Measurements from ENCODE around the gene NTRK1.

The NTRK1 gene

GRCh38 chr1:156896490-156897033 lies 35.9 kb downstream of the NTRK1 start:
- no peak for DNase-seq

GRCh38 chr1:156897078-156897825 lies 36.6 kb downstream of the NTRK1 start:
- DNase-seq = no peak

- no peak for DNase-seq
Observed at GRCh38 chr1:156898161-156898566, 37.5 kb downstream of the NTRK1 start.

- no peak for DNase-seq
Observed at GRCh38 chr1:156898971-156899664, 38.5 kb downstream of the NTRK1 start.

GRCh38 chr1:156899956-156900718 lies 39.5 kb downstream of the NTRK1 start:
- DNase-seq = no peak

GRCh38 chr1:156900896-156901589 lies 40.4 kb downstream of the NTRK1 start:
- DNase-seq = no peak

- no peak for DNase-seq
Observed at GRCh38 chr1:156901590-156901900, 40.9 kb downstream of the NTRK1 start.

- no peak for DNase-seq
Observed at GRCh38 chr1:156901966-156902915, 41.6 kb downstream of the NTRK1 start.

GRCh38 chr1:156903328-156904091 lies 42.8 kb downstream of the NTRK1 start:
- DNase-seq = no peak

GRCh38 chr1:156904187-156904959 lies 43.7 kb downstream of the NTRK1 start:
- no peak for DNase-seq

GRCh38 chr1:156905176-156905575 lies 44.5 kb downstream of the NTRK1 start:
- DNase-seq = no peak

GRCh38 chr1:156905651-156906050 lies 45.0 kb downstream of the NTRK1 start:
- no peak for DNase-seq

GRCh38 chr1:156906206-156906906 lies 45.7 kb downstream of the NTRK1 start:
- DNase-seq = no peak

GRCh38 chr1:156908541-156908940 lies 47.9 kb downstream of the NTRK1 start:
- no peak for DNase-seq

GRCh38 chr1:156908955-156909354 lies 48.3 kb downstream of the NTRK1 start:
- no peak for DNase-seq

- DNase-seq = no peak
Observed at GRCh38 chr1:156909671-156910070, 49.0 kb downstream of the NTRK1 start.

GRCh38 chr1:156910309-156910782 lies 49.7 kb downstream of the NTRK1 start:
- peak in 15 of 51 donors; percentile 7 to 46 (median 13) for DNase-seq

All from hypothalamus (tissue), 51 donors.